ENCODE measurements around the gene CXorf65. TPM values are rescaled to one million over a fixed set of nuclear protein-coding genes. Genes with fewer than 3 reads are reported as not detected.

CXorf65 gene
- total RNA-seq, 1 experiment from 2014 or later = not detected

DNA sequence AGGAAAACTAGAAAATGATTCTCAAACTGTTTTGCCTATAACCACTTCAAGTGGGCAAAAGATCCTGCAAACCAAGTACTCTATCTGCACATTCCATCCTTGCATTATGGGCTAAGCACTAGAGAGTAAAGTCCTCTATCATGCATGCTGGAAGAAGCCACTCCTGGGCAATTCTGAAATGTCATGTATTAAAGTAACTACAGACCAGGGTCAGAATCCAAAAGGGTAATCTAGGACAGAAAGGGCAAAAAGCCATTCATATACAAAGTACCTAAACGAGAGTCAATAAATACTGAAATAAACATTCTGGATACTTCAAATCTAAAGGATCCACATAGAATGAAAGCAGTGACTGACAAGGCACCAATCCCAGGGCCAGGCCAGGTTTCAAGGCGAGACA is 39.5 kb downstream of the CXorf65 start:
- no peak for DNase-seq (ENCODE audit: low read depth)

DNA sequence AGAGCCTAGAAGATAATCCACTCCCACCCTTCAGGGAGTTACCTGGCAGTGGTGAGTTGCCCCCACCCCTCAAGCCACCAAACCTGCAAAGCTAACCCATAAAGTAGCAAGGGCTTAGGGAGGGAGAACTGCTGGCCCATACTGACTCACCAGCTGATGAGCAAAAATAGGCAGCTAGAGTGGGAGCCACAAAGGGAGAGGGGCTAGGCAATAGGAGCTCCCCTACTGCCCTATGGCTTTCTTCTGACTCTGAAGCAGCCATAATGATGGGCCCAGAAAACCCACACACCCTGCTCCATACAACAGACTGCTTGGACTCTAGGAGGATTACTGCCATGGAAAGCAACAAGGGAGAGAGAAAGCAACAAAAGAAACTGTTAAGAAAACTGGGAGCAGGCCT is 46.4 kb downstream of the CXorf65 start:
- DNase-seq (ENCODE audit: low read depth) = no peak

DNA sequence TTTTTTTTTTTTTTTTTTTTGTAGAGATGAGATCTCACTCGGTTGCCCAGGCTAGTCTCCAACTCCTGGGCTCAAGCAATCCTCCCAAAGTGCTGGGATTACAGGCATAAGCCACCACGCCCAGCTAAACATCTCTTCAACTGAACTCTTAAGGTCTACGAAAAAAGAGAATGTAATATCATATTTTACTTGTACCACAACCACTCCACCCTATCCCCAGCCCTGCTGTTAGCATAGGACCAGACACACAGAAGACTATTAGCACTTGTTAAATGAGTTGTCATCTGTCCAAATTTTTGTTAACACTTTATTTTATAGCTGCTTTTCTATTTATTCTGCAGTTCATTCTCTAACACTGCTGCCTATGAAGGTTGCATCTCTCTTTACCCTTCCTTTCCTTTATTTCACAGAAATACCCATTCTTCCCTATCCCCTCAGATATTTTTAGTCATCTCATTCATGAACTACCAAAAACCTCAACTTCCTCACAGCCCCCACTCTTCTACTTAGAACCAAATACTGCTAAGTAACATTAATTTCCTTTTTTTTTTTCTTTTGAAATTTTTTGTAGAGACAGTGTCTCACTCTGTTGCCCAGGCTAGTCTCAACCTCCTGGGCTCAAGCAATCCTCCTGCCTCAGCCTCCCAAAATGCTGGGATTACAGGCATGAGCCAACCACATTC is 48.6 kb downstream of the CXorf65 start:
- DNase-seq (ENCODE audit: low read depth) = no peak

DNA sequence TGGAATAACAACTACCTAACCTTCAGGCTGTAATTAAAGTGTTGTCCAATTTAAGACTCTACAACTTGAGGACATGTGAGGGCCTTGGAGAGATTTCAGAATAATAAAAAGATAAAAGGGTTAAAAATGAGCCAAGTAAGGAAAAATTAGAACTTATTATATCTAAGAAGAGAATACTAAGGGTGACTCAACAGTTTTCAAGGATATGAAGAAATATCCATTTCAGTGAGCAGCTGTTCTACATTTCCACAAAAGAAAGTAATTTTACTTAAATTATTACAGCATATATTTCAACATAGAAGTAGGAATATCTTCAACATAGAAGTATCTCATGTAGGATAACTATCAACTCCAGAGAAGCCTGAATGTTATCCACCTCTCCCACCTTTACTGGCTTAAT is 49.7 kb downstream of the CXorf65 start:
- no peak for DNase-seq (ENCODE audit: low read depth)

Other genes starting within 250 kb of the CXorf65 start
- gene TEX11, start 198.0 kb downstream of the CXorf65 start, total RNA-seq (2014; rRNA removed; shearing (Covaris generic)) = 0.36 and 0.88 TPM in 2 replicates
- gene SLC7A3, start 175.6 kb downstream of the CXorf65 start, total RNA-seq (2014; rRNA removed; shearing (Covaris generic)) = not detected in 2 replicates
- 75.6 and 86.4 TPM in 2 replicates for gene SNX12, start 38.4 kb downstream of the CXorf65 start, total RNA-seq (2014; rRNA removed; shearing (Covaris generic))
- 4.2 and 4.3 TPM in 2 replicates for gene FOXO4, start 10.9 kb downstream of the CXorf65 start, total RNA-seq (2014; rRNA removed; shearing (Covaris generic))
- not detected in 2 replicates for gene IL2RG, start 4.8 kb upstream of the CXorf65 start, total RNA-seq (2014; rRNA removed; shearing (Covaris generic))
- 19.3 and 35.1 TPM in 2 replicates for gene MED12, start 11.9 kb upstream of the CXorf65 start, total RNA-seq (2014; rRNA removed; shearing (Covaris generic))
- under 0.01 and 0.10 TPM in 2 replicates for gene NLGN3, start 38.1 kb upstream of the CXorf65 start, total RNA-seq (2014; rRNA removed; shearing (Covaris generic))
- not detected in 2 replicates for gene GJB1, start 116.5 kb upstream of the CXorf65 start, total RNA-seq (2014; rRNA removed; shearing (Covaris generic))
- gene ZMYM3, start 147.4 kb upstream of the CXorf65 start, total RNA-seq (2014; rRNA removed; shearing (Covaris generic)) = 19.7 and 23.2 TPM in 2 replicates
- 487 and 489 TPM in 2 replicates for gene NONO, start 176.9 kb upstream of the CXorf65 start, total RNA-seq (2014; rRNA removed; shearing (Covaris generic))
- 0.96 and 0.98 TPM in 2 replicates for gene ITGB1BP2, start 195.0 kb upstream of the CXorf65 start, total RNA-seq (2014; rRNA removed; shearing (Covaris generic))